Measurements from ENCODE around the gene CORO2B.
A peak's percentile ranks its signal among the peaks of the same experiment; 100 is the strongest.

The CORO2B gene

DNA sequence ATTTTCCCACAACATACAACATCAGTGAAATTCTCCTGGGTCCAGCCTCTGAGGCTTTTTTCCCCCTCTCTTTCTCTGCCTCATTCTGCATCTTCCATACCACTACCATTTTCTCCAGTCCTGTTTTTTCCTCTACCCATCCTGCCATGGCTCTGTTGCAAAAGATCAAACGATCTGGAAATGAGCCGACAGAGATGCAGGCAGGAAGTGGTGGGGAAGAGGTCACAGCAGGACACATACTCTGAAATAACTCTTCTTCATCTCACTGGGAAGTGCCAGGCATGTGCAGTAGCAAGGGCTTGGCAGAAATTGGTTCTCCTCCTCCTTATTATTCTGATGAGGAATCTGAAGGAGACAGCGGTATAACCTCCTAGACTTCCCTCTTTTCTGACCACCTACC, 114.3 kb downstream of the CORO2B start:
- peak; percentile 69 for DNase-seq (ENCODE audit: low read depth)
- TF ChIP-seq CTCF (conservative IDR thresholded peaks at IDR 0.05; ENCODE audit: low read length): no peak
- H3K4me3 ChIP-seq (ENCODE audit: low read length): no peak overlapping the region

DNA sequence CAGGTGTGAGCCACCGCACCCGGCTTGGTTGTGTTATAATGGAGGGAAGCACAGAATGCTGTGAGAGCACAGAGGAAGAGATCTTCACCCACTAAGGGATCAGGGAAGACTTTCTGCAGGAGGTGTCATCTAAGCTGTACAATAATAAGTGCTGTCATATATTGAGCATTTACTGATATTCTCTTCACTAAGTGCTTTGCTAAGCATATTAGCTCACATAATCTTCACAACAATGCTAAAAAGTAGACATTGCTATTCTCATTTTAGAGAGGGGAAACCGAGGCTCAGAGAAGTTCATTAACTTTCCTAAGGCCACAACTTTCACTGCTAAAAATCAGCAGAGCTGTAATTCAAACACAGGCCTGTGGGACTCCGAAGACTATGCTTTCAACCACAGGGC, 115.3 kb downstream of the CORO2B start:
- DNase-seq (ENCODE audit: low read depth): no peak
- no peak overlapping the region for H3K4me3 ChIP-seq (ENCODE audit: low read length)
- no peak for TF ChIP-seq CTCF (conservative IDR thresholded peaks at IDR 0.05; ENCODE audit: low read length)

- DNase-seq (ENCODE audit: low read depth): no peak
- H3K4me3 ChIP-seq (ENCODE audit: low read length): no peak overlapping the region
- TF ChIP-seq CTCF (conservative IDR thresholded peaks at IDR 0.05; ENCODE audit: low read length): no peak
Observed at GRCh38 chr15:68695061-68695595, 116.3 kb downstream of the CORO2B start.

- no peak for TF ChIP-seq CTCF (conservative IDR thresholded peaks at IDR 0.05; ENCODE audit: low read length)
- DNase-seq (ENCODE audit: low read depth): peak; percentile 60
- H3K4me3 ChIP-seq (ENCODE audit: low read length): no peak overlapping the region
Observed at GRCh38 chr15:68696414-68697363, 117.9 kb downstream of the CORO2B start.

GRCh38 chr15:68697711-68698690, 119.2 kb downstream of the CORO2B start:
- TF ChIP-seq CTCF (conservative IDR thresholded peaks at IDR 0.05; ENCODE audit: low read length): no peak
- no peak overlapping the region for H3K4me3 ChIP-seq (ENCODE audit: low read length)
- no peak for DNase-seq (ENCODE audit: low read depth)

GRCh38 chr15:68698708-68699107, 119.9 kb downstream of the CORO2B start:
- TF ChIP-seq CTCF (conservative IDR thresholded peaks at IDR 0.05; ENCODE audit: low read length): no peak
- no peak overlapping the region for H3K4me3 ChIP-seq (ENCODE audit: low read length)
- no peak for DNase-seq (ENCODE audit: low read depth)
